ENCODE measurements around the gene TBX6.

The TBX6 gene

GRCh38 chr16:30085247-30085646, 6.5 kb downstream of the TBX6 start:
- peaks cover 4% of the 10 kb centered on the region for H3K36me3 Mint-ChIP-seq
- peaks cover 17% of the 10 kb centered on the region for H3K4me1 Mint-ChIP-seq (ENCODE audit: low read depth)
- no peaks in the 10 kb centered on the region for H3K27me3 Mint-ChIP-seq
- no peaks in the 10 kb centered on the region for H3K9me3 Mint-ChIP-seq (ENCODE audit: low read depth)
- H3K4me3 Mint-ChIP-seq, result no peak overlapping the region
- no peak overlapping the region for H3K27ac Mint-ChIP-seq

GRCh38 chr16:30084816-30085159, 6.9 kb downstream of the TBX6 start:
- Mint-ChIP-seq H3K4me1 (ENCODE audit: low read depth) (peaks cover 14% of the 10 kb centered on the region), H3K27me3 (no peaks in the 10 kb centered on the region), H3K36me3 (peaks cover 4% of the 10 kb centered on the region), H3K27ac (no peak overlapping the region), H3K4me3 (no peak overlapping the region), H3K9me3 (ENCODE audit: low read depth) (no peaks in the 10 kb centered on the region)

DNA sequence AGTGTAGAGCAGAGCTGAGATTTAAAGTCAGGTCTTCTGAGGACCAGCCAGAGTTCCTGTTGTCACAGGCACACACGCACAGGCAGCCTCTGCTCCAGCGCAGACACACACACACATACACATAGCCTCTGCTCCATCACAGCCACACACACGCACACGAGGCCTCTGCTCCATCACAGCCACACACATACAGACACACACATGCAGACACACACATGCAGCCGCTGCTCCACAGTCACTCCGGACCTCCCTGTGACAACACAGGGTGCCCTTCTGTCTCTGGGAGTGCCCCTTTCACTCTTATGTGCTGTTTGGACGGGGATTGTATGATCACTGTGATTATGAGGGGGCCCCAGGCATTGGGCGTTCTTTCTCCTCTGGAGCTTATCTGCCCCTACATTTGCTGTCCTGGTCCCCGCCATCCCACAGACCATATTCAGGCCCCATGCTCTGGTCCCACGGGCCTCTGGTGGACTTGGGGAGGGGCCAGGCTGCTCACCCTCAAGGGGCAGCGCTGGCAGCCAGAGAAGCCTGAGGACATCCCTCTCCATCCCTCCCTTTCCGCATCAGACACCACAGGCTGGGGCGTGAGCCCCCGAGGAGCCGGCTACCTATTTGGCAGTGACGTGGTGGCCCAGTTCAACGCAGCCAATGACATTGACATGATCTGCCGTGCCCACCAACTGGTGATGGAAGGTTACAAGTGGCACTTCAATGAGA, 7.5 kb downstream of the TBX6 start:
- peaks cover 15% of the 10 kb centered on the region for H3K4me1 Mint-ChIP-seq (ENCODE audit: low read depth)
- no peaks in the 10 kb centered on the region for H3K9me3 Mint-ChIP-seq (ENCODE audit: low read depth)
- no peaks in the 10 kb centered on the region for H3K27me3 Mint-ChIP-seq
- peaks cover 4% of the 10 kb centered on the region for H3K36me3 Mint-ChIP-seq
- no peak overlapping the region for H3K4me3 Mint-ChIP-seq
- H3K27ac Mint-ChIP-seq, result no peak overlapping the region

- Mint-ChIP-seq H3K36me3 (peaks cover 4% of the 10 kb centered on the region), H3K9me3 (ENCODE audit: low read depth) (no peaks in the 10 kb centered on the region), H3K4me1 (ENCODE audit: low read depth) (peaks cover 17% of the 10 kb centered on the region), H3K27me3 (no peaks in the 10 kb centered on the region), H3K27ac (no peak overlapping the region), H3K4me3 (no peak overlapping the region)
Measured at GRCh38 chr16:30083216-30084055, 8.3 kb downstream of the TBX6 start.

DNA sequence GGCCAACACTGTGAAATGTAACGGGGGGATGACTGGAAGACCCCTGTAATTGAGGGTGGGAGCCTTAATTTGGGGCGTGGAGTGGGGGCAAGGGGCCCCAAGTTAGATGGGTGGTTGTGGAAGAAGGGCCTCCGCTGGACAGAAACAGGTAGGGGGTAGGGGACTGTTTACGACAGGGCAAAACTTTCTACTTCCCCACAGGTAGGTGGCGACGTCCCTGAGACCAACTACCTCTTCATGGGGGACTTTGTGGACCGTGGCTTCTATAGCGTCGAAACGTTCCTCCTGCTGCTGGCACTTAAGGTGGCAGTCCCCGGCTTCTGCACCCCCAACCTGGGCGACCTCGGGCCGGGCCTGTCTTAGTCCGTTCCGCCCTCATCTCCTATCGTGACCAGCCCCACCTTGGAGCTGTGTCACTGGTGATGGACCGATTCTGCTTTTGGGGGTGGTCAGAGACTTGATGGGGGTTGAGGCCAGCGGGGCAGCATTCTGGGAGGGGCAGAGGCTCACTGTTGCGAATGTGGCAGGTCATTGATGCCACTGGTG, 9.1 kb downstream of the TBX6 start:
- Mint-ChIP-seq H3K36me3 (peaks cover 4% of the 10 kb centered on the region), H3K9me3 (ENCODE audit: low read depth) (no peaks in the 10 kb centered on the region), H3K27me3 (no peaks in the 10 kb centered on the region), H3K4me3 (no peak overlapping the region), H3K27ac (no peak overlapping the region), H3K4me1 (ENCODE audit: low read depth) (peaks cover 23% of the 10 kb centered on the region)

- Mint-ChIP-seq H3K4me3 (no peak overlapping the region), H3K27me3 (no peaks in the 10 kb centered on the region), H3K36me3 (peaks cover 7% of the 10 kb centered on the region), H3K27ac (peak overlapping the region; percentile 22), H3K4me1 (ENCODE audit: low read depth) (peaks cover 44% of the 10 kb centered on the region), H3K9me3 (ENCODE audit: low read depth) (no peaks in the 10 kb centered on the region)
Measured at GRCh38 chr16:30079480-30079879, 12.2 kb downstream of the TBX6 start.

DNA sequence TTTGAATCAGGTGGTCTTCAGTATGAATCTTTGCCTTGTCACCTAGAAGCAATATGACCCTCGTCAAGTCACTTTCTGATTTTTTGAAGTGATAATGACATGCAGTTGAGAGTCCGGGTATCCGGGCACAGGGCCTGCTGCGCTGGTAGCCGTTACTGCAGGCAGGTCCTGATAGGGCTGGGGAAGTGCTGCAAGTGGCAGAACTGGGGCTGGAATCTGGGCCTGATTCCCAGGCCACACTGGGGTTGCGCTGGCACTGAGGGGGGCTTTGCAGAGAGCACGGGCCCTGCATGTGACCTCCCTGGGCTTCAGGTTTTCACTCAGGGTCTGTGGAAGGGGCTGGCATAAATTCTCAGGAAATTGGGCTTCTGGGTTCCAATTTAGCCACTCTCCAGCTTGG, 13.0 kb downstream of the TBX6 start:
- peaks cover 7% of the 10 kb centered on the region for H3K36me3 Mint-ChIP-seq
- no peaks in the 10 kb centered on the region for H3K9me3 Mint-ChIP-seq (ENCODE audit: low read depth)
- H3K4me1 Mint-ChIP-seq (ENCODE audit: low read depth), result peaks cover 44% of the 10 kb centered on the region
- H3K4me3 Mint-ChIP-seq, result no peak overlapping the region
- H3K27me3 Mint-ChIP-seq, result no peaks in the 10 kb centered on the region
- H3K27ac Mint-ChIP-seq, result peak overlapping the region; percentile 72

GRCh38 chr16:30077656-30078055, 14.1 kb downstream of the TBX6 start:
- no peaks in the 10 kb centered on the region for H3K27me3 Mint-ChIP-seq
- peaks cover 40% of the 10 kb centered on the region for H3K4me1 Mint-ChIP-seq (ENCODE audit: low read depth)
- peaks cover 4% of the 10 kb centered on the region for H3K36me3 Mint-ChIP-seq
- peak overlapping the region; percentile 95 for H3K4me3 Mint-ChIP-seq
- no peaks in the 10 kb centered on the region for H3K9me3 Mint-ChIP-seq (ENCODE audit: low read depth)
- peak overlapping the region; percentile 90 for H3K27ac Mint-ChIP-seq

- Mint-ChIP-seq H3K27me3 (no peaks in the 10 kb centered on the region), H3K27ac (peak overlapping the region; percentile 90), H3K4me3 (peak overlapping the region; percentile 95), H3K4me1 (ENCODE audit: low read depth) (peaks cover 42% of the 10 kb centered on the region), H3K36me3 (peaks cover 5% of the 10 kb centered on the region), H3K9me3 (ENCODE audit: low read depth) (no peaks in the 10 kb centered on the region)
Measured at GRCh38 chr16:30076276-30076791, 15.4 kb downstream of the TBX6 start.

- Mint-ChIP-seq H3K27me3 (no peaks in the 10 kb centered on the region), H3K27ac (peak within 1 kb of the TSS; percentile 91), H3K4me1 (ENCODE audit: low read depth) (peaks cover 42% of the 10 kb centered on the region), H3K9me3 (ENCODE audit: low read depth) (no peaks in the 10 kb centered on the region), H3K4me3 (peak within 1 kb of the TSS; percentile 95), H3K36me3 (peaks cover 5% of the 10 kb centered on the region)
Measured at GRCh38 chr16:30075503-30076275, 16.0 kb downstream of the TBX6 start, which contains the start of gene PPP4C. TSS of gene PPP4C (plus strand) at chr16:30075994. CDS start at chr16:30076378, 384 bp downstream.

- Mint-ChIP-seq H3K36me3 (peaks cover 2% of the 10 kb centered on the region), H3K27ac (peak overlapping the region; percentile 46), H3K27me3 (no peaks in the 10 kb centered on the region), H3K4me1 (ENCODE audit: low read depth) (peaks cover 39% of the 10 kb centered on the region), H3K9me3 (ENCODE audit: low read depth) (no peaks in the 10 kb centered on the region), H3K4me3 (no peak overlapping the region)
Measured at GRCh38 chr16:30070490-30070889, 21.2 kb downstream of the TBX6 start.

GRCh38 chr16:30069611-30070462, 21.9 kb downstream of the TBX6 start:
- no peaks in the 10 kb centered on the region for H3K27me3 Mint-ChIP-seq
- H3K4me3 Mint-ChIP-seq, result peak overlapping the region; percentile 27
- H3K9me3 Mint-ChIP-seq (ENCODE audit: low read depth), result no peaks in the 10 kb centered on the region
- peaks cover 36% of the 10 kb centered on the region for H3K4me1 Mint-ChIP-seq (ENCODE audit: low read depth)
- H3K27ac Mint-ChIP-seq, result peak overlapping the region; percentile 50
- H3K36me3 Mint-ChIP-seq, result peaks cover 2% of the 10 kb centered on the region

DNA sequence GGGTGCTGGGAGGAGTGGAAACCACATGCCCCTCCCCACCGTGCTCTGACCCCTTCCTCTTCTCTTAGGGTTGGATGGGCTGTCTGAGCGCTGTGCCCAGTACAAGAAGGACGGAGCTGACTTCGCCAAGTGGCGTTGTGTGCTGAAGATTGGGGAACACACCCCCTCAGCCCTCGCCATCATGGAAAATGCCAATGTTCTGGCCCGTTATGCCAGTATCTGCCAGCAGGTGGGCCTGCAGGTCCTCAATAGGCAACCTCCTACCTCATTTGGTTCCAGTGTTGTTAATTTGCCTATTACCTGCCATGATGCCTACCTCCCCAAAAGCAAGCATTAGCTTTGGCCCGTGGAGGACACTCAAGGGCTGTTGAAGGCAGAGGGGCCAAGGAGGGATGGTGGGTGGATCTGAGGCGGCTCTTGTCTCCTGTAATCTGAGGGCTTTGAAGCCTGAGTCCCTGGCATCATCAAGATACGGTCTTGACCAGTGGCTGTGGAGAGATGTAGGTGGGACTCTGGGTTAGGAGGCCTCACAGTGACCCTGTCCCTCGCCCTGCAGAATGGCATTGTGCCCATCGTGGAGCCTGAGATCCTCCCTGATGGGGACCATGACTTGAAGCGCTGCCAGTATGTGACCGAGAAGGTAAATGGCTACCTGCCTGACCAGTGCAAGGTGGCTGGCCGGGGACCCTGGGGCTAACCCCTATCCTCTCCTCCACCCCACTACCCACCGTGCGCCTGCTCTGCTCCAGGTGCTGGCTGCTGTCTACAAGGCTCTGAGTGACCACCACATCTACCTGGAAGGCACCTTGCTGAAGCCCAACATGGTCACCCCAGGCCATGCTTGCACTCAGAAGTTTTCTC, 22.7 kb downstream of the TBX6 start:
- no peaks in the 10 kb centered on the region for H3K27me3 Mint-ChIP-seq
- peaks cover 35% of the 10 kb centered on the region for H3K4me1 Mint-ChIP-seq (ENCODE audit: low read depth)
- H3K4me3 Mint-ChIP-seq, result peak overlapping the region; percentile 77
- peaks cover 2% of the 10 kb centered on the region for H3K36me3 Mint-ChIP-seq
- no peaks in the 10 kb centered on the region for H3K9me3 Mint-ChIP-seq (ENCODE audit: low read depth)
- peak overlapping the region; percentile 90 for H3K27ac Mint-ChIP-seq
